ENCODE measurements around the gene TRIP6. TPM values are rescaled to one million over a fixed set of nuclear protein-coding genes. Genes with fewer than 3 reads are reported as not detected.

Gene TRIP6, protein sequence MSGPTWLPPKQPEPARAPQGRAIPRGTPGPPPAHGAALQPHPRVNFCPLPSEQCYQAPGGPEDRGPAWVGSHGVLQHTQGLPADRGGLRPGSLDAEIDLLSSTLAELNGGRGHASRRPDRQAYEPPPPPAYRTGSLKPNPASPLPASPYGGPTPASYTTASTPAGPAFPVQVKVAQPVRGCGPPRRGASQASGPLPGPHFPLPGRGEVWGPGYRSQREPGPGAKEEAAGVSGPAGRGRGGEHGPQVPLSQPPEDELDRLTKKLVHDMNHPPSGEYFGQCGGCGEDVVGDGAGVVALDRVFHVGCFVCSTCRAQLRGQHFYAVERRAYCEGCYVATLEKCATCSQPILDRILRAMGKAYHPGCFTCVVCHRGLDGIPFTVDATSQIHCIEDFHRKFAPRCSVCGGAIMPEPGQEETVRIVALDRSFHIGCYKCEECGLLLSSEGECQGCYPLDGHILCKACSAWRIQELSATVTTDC
- 103 and 127 TPM in 2 replicates for total RNA-seq

DNA sequence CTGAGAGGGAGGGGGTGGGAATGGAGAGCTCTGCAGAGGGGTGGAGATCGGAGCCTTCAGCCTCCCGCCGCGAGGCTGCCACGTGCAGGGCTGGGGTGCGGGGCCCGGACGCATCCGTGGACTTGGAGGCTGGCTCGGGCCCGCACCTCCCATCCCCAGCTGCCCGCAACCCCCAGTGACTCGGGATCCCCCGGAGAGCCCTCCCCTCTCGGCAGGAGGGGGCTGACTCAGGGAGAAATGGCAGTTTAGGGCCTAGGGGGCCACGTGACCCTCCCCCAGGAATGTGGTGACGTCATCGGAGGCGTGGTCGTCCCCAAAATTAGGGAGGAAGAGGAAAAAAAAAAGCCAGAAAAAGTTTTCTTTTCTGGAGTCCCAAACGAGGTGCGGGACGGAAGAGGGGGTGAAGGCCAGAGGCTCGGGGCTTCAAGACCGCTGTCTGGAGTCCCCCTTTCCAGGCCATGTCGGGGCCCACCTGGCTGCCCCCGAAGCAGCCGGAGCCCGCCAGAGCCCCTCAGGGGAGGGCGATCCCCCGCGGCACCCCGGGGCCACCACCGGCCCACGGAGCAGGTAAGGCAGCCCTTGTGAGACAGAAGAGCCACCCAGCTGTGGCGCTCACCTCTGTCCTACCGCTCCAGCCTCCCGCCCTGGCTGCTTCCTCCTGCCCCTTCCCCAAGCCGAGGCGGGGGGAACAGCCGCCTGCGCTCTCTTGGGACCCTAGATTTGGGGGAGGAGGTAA is at the start of gene TRIP6:
Gene TRIP6, plus strand, starts transcription at position 348 of the 736 bp plus-strand sequence. Its CDS starts 111 bp downstream, at position 459.

DNA sequence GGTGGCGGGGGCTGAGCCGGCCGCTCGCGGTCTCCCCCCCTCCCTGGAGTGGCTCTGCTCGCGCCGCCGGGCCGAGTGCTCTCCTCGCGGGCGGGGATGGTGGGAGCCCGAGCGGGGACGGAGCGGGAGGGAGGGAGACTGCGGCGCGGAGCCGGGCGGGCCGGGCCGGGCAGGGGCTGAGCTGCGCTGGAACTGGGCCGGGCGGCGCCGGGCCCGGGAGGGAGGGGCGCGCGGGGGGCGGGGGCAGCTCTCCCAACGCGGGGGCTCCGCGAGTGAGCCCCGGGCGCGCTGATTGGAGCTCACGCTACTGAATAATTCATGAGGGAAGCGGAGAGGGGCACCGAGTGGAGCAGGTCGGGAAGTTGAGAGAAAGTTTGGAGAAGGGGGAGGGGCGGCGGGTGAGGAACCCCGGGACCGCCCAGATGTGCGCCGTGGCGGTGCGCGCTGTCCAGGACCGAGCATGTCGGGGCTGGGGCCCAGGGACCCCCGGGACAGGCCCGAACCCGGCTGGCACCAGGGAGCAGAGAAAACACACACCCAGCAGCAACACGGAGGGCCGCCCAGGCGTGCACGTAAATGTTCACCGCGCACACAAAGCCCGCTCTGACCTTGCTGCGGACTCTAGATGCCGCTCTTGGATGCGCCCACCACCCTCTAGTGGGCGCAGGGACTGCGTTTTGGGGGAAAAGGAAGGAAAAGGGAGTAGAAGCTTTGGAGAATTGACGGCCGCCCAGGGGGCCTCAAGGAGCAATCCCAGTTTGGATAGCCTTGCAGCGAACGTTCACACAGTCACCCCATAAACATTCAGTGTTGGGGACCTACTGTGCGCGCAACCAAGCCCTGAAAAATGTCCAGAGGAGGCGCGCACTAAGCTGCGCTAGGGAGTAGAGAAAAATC is 39.6 kb upstream of the TRIP6 start, which contains the start of gene EPHB4:
Gene EPHB4, minus strand, starts transcription at position 194 of the 897 bp plus-strand sequence. CDS start 493 bp downstream, outside the sequence.

DNA sequence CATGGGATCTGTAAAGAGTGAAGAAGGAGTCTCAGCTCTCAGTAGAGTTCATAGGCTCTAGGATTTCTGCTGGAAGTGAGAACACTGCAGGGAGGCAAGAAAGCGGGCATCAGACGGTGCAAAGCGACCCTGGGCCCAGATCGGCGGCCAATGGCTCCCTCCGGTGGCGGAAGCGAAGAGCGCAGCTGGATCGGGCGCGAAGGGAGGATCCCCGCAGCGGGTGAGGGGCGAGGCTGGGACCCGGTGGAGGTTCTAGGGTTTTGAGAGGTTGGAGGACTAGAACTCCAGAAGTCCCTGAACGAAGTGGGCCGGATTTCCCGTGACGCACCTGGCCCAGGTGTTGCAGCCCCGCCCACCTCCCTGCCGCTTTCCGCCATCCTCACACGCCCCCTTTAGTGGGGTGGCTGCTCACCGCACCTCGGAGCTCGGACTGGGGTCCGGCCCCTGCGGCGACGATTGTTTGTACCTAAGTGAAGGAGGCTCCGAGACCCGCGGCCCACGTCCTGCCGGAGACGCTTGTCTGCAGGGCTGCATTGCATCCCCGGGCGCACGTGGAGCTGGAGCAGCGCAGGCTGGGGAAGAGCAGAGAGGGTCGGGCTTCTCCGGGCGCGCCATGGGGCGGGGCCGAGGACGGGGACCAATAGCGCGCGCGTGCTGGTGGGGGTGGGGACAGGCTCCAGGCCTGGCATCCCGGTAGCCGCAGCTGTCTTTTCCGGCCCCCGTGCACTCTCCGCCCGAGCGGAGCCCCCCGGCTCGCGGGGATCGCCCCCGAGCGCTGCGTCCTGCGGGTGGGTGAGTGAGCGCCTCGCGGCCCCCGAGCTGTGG is 14.9 kb upstream of the TRIP6 start, which contains the start of gene SLC12A9:
Gene SLC12A9, plus strand, starts transcription at position 666 of the 825 bp plus-strand sequence. CDS start 1,485 bp downstream, outside the sequence.

DNA sequence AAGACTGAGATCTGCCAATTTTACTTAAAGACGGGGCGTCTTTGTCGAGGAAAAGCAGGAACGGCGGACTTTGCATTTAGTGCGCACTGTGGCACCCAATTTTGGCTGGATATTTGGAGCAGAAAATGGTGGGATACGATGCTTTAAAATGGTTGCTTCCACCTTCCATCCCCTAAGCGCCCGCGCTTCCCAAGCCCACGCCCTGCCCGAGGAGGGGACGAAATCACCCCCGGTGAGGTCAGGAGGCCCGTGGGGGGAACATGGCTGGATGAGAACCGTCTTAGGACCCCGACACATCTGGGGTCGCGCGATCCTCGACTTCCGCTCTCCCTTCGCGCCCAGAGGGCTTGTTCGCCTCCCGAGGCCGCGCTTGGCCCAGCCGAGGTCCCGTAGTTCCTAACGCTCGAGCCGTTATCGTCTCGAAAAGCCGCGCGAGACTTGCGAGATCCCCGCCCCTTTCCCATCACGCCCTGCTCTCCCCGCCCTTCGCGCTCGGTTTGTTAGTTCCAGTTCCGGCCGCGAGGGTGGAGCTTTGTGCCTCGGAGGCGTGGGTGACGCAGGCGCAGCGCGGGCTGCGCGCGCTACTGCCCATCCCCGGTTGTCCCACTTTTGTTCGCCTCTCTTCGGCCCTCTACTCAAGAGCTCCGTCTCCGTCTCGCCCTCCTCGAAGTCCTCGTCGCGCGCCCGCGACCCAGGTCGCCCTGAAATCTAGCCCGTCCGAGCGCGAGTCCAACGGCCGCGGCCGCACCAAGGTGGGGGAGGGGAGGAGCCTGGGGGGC is 7.6 kb downstream of the TRIP6 start, which contains the start of gene SRRT:
Gene SRRT, plus strand, starts transcription at position 527 of the 779 bp plus-strand sequence. CDS start 488 bp downstream, outside the sequence.

DNA sequence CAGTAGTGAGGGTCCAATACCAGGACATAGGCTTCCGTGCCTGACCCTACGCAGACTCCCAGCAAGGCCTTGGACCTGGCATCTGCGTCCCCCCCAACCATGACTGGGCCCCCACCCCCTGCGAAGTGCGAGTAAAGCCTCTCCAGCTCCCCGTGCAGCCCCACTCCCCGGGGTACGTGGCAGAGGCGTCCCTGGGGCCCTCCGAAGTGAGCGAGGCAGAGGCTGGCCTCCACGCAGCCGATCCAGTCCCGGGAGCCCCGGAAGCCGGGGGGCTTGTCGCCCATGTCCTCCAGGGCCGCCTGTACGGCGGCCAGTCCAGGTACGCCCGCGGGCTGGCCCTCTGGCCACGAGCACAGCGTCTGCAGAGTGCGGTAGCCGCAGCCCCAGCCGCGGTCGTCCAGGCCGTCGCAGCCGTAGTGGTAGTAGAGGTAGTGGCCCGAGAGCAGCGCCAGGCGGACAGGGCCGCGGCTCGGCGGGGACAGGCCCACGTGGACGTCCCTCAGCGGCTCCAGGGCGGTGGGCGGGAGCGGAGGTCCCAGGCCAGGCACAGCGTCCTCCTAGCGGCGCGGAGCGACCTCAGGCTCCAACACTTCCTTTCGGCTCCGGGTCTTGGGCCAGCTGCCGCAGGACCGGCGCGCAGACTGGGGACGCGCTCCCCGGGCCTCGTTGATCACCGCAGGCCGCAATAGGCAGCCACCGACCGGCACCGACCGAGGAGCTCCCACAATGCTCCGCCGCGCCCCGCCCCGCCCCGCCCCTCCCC is 22.0 kb downstream of the TRIP6 start, which contains the start of gene UFSP1:
Gene UFSP1, minus strand, starts transcription at position 728 of the 763 bp plus-strand sequence. Its CDS starts 444 bp downstream, at position 284.

DNA sequence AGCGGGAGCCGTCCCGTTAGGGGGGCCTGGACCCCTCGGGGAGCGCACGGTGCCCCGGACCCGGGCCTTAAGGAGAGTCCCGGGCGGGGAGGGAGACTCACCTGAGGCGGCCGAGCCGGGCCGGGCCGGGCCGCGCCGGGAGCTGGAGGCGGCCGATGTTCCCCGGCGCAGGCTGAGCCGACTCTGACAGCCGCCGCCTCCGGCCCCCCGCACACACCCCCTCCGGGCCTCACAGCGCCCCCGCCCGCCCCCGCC is 28.4 kb downstream of the TRIP6 start, which contains the start of gene ACHE:
Gene ACHE, minus strand, starts transcription at position 188 of the 255 bp plus-strand sequence. CDS start 1,656 bp downstream, outside the sequence.

Other genes starting within 250 kb of the TRIP6 start
- 0.64 and 1.6 TPM in 2 replicates for gene TFR2, start 225.8 kb upstream of the TRIP6 start, total RNA-seq
- gene ACTL6B, start 210.9 kb upstream of the TRIP6 start, total RNA-seq, result not detected in 2 replicates
- gene GNB2, start 193.6 kb upstream of the TRIP6 start, total RNA-seq, result 283 and 312 TPM in 2 replicates
- 7.9 and 20.5 TPM in 2 replicates for gene GIGYF1, start 173.1 kb upstream of the TRIP6 start, total RNA-seq
- gene POP7, start 161.3 kb upstream of the TRIP6 start, total RNA-seq, result 29.5 and 44.6 TPM in 2 replicates
- gene EPO, start 146.9 kb upstream of the TRIP6 start, total RNA-seq, result 0.48 TPM in 1 of 2 replicates, not detected in the other
- not detected in 2 replicates for gene ZAN, start 133.8 kb upstream of the TRIP6 start, total RNA-seq
- gene EPHB4, start 39.9 kb upstream of the TRIP6 start, total RNA-seq, result 48.5 and 62.8 TPM in 2 replicates
- gene SLC12A9, start 14.7 kb upstream of the TRIP6 start, total RNA-seq, result 16.4 and 23.3 TPM in 2 replicates
- 68.9 and 79.0 TPM in 2 replicates for gene SRRT, start 7.7 kb downstream of the TRIP6 start, total RNA-seq
- gene UFSP1, start 22.3 kb downstream of the TRIP6 start, total RNA-seq, result 3.5 and 9.4 TPM in 2 replicates
- 1.7 and 3.7 TPM in 2 replicates for gene ACHE, start 28.5 kb downstream of the TRIP6 start, total RNA-seq
- not detected in 2 replicates for gene MUC3A, start 82.1 kb downstream of the TRIP6 start, total RNA-seq
- gene MUC12, start 102.2 kb downstream of the TRIP6 start, total RNA-seq, result 3.0 TPM in 1 of 2 replicates, not detected in the other
- gene MUC17, start 152.7 kb downstream of the TRIP6 start, total RNA-seq, result not detected in 2 replicates
- 9.2 and 20.6 TPM in 2 replicates for gene TRIM56, start 218.1 kb downstream of the TRIP6 start, total RNA-seq